ENCODE results near the gene SLC38A3. TPM values are rescaled to one million over a fixed set of nuclear protein-coding genes. Genes with fewer than 3 reads are reported as not detected.

SLC38A3 gene
- total RNA-seq, 4 donors from 2014 or later = 0.56 to 1.5 (median 0.84) TPM; not detected in 1

DNA sequence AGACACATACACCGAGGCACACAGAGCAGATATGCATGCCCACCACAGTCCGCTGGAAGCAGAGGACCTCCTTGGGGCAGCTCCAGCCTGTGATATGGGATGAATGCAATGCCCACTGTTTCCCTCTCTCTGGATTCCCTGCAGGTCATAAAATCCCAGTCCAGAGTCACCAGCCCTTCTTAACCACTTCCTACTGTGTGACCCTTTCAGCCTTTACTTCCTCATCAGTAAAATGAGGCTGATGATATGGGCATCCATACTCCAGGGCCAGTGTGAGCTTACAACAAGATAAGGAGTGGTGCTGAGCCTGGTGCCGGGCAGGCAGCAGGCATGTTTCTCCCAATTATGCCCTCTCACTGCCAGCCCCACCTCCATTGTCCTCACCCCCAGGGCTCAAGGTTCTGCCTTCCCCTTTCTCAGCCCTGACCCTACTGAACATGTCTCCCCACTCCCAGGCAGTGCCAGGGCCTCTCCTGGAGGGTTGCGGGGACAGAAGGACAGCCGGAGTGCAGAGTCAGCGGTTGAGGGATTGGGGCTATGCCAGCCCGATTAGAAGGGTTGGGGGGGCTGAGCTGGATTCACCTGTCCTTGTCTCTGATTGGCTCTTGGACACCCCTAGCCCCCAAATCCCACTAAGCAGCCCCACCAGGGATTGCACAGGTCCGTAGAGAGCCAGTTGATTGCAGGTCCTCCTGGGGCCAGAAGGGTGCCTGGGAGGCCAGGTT is 14.0 kb upstream of the SLC38A3 start, which contains the start of gene GNAT1:
GNAT1 (plus strand) TSS at position 675 of the 725 bp plus-strand sequence. CDS start 116 bp downstream, outside the sequence.
- ATAC-seq (ENCODE audit: low FRiP score) (no peak), DNase-seq (ENCODE audit: low spot score) (no peak)
- TF ChIP-seq, protein P1, sequence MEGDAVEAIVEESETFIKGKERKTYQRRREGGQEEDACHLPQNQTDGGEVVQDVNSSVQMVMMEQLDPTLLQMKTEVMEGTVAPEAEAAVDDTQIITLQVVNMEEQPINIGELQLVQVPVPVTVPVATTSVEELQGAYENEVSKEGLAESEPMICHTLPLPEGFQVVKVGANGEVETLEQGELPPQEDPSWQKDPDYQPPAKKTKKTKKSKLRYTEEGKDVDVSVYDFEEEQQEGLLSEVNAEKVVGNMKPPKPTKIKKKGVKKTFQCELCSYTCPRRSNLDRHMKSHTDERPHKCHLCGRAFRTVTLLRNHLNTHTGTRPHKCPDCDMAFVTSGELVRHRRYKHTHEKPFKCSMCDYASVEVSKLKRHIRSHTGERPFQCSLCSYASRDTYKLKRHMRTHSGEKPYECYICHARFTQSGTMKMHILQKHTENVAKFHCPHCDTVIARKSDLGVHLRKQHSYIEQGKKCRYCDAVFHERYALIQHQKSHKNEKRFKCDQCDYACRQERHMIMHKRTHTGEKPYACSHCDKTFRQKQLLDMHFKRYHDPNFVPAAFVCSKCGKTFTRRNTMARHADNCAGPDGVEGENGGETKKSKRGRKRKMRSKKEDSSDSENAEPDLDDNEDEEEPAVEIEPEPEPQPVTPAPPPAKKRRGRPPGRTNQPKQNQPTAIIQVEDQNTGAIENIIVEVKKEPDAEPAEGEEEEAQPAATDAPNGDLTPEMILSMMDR (IDR thresholded peaks at IDR 0.05) = no peak

DNA sequence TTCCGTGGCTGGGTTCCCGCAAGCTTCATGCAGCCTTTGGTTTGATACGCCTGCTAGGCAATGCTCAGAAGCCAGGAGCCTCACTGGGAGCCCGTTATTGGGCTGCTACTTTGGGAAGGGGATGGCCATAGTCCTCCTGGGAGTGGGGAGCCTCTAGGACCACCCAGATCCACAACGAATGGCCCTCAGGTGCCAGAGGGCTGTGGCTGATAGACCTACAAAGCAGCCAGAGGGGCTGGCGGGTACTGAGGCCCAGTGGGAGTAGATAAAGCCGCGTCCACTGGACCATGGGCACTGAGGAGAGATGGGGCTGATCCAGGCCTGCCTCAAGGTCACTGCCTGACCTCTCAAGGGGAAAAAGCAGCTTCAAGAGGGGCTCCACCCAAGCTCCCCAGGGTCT is 12.9 kb upstream of the SLC38A3 start:
- TF ChIP-seq, protein P1 (IDR thresholded peaks at IDR 0.05) = no peak
- ATAC-seq (ENCODE audit: low FRiP score) (no peak), DNase-seq (ENCODE audit: low spot score) (no peak)

DNA sequence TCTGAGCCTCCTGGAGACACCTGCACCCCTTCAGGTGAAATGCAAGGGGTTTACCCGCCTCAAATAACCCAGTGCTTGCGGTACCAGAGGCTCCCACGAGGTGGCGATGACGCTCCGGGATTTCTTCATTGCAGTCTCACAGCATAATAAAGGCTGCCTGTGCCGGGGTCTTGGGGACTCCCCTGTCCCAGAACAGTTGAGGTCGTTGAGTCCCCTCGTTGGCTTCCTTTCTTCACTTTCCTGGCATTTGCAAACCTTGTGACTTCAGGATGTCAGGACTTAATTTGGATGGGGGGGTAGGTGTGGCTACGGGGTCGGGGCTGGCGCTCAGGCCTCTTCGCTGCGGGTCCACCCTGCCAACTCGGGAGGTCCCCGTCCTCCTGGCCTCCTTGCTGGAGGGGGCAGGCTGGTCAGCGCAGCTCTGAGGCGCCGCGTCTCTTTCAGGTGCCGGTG is 12.4 kb upstream of the SLC38A3 start:
- TF ChIP-seq, protein P1 (IDR thresholded peaks at IDR 0.05) = peak in 2 of 3 donors; percentile 18 to 58
- DNase-seq (ENCODE audit: low spot score) (peak; percentile 84), ATAC-seq (ENCODE audit: low FRiP score) (no peak)

DNA sequence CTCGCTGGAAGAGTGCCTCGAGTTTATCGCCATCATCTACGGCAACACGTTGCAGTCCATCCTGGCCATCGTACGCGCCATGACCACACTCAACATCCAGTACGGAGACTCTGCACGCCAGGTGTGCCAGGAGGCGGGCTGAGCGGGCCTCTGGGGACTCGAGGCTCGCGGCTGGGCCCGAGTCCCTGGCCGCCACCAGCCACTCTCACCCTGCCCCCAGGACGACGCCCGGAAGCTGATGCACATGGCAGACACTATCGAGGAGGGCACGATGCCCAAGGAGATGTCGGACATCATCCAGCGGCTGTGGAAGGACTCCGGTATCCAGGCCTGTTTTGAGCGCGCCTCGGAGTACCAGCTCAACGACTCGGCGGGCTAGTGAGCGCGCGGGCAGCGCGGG is 11.8 kb upstream of the SLC38A3 start:
- ATAC-seq (ENCODE audit: low FRiP score) (no peak), DNase-seq (ENCODE audit: low spot score) (no peak)
- TF ChIP-seq, protein P1 (IDR thresholded peaks at IDR 0.05) = no peak

DNA sequence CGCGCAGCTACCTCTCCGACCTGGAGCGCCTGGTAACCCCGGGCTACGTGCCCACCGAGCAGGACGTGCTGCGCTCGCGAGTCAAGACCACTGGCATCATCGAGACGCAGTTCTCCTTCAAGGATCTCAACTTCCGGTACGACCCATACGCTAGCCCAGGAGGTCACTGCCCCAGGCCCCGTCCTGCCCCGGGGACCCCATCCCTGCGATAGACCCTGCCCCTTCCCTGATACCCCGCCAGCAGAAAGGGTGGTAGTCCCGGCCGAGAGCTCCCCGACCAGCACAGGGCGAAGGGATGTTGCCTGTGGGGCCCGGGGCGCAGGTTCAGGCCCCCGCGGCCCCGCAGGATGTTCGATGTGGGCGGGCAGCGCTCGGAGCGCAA is 11.3 kb upstream of the SLC38A3 start:
- TF ChIP-seq, protein P1 (IDR thresholded peaks at IDR 0.05) = no peak
- ATAC-seq (ENCODE audit: low FRiP score) = no peak
- no peak for DNase-seq (ENCODE audit: low spot score)

DNA sequence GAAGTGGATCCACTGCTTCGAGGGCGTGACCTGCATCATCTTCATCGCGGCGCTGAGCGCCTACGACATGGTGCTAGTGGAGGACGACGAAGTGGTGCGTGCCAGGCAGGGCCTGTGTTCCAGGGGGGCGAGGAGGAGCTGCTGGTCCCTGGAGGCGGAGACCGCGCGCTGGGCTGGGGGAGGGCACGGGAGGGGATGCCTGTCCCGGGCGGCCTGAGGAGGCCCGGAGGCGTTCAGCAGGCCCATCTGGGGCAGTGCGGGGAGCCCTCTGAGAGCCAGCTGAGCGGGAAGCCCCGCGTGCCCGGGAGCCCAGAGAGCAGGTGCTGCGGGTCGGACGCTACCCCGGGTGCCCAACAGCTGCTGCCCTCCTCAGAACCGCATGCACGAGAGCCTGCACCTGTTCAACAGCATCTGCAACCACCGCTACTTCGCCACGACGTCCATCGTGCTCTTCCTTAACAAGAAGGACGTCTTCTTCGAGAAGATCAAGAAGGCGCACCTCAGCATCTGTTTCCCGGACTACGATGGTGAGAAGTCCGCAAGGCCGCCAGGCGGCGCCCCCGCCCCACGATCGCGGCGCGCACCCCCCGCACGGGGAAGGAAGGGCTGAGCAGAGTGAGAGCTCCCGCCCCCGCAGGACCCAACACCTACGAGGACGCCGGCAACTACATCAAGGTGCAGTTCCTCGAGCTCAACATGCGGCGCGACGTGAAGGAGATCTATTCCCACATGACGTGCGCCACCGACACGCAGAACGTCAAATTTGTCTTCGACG is 10.8 kb upstream of the SLC38A3 start:
- DNase-seq (ENCODE audit: low spot score) (peak; percentile 36), ATAC-seq (ENCODE audit: low FRiP score) (peak; percentile 56)
- TF ChIP-seq, protein P1 (IDR thresholded peaks at IDR 0.05) = peak in 1 of 3 donors; percentile 60
